Karpas-422 (cell line): Measurements from ENCODE around the gene NDUFB8. TPM values are rescaled to one million over a fixed set of nuclear protein-coding genes. Genes with fewer than 3 reads are reported as not detected.

Experiments
- DNase-seq: peaks from one replicate; pipeline ENCODE4 v3.0.0-alpha.2; 2015
- H2AFZ ChIP-seq: fragments of 200-600 bp; sonication (generic); 2 replicates; pipeline ENCODE4 v1.6.1; 2014; ENCODE audit warnings: antibody characterized with exemption, low read length, mixed read lengths
- H3K27ac ChIP-seq: fragments of 200-600 bp; sonication (generic); 2 replicates; pipeline ENCODE4 v1.5.1; 2014; ENCODE audit warnings: mild to moderate bottlenecking, low read length, moderate library complexity
- H3K27me3 ChIP-seq: fragments of 200-600 bp; sonication (generic); 2 replicates; pipeline ENCODE4 v1.6.1; 2014; ENCODE audit warnings: low read length, mixed read lengths
- H3K36me3 ChIP-seq: fragments of 200-600 bp; sonication (generic); 2 replicates; pipeline ENCODE4 v1.6.1; 2014; ENCODE audit warnings: low read length, mixed read lengths; ENCODE audit not compliant: insufficient read depth
- H3K4me1 ChIP-seq: fragments of 200-600 bp; sonication (generic); 2 replicates; pipeline ENCODE4 v1.6.1; 2014; ENCODE audit warnings: mild to moderate bottlenecking, low read length, mixed read lengths
- H3K4me2 ChIP-seq: fragments of 200-600 bp; sonication (generic); 2 replicates; pipeline ENCODE4 v1.6.1; 2014; ENCODE audit warnings: low read length, low read depth, mild to moderate bottlenecking; ENCODE audit not compliant: poor library complexity, severe bottlenecking
- H3K4me3 ChIP-seq: fragments of 200-600 bp; sonication (generic); 2 replicates; pipeline ENCODE4 v1.5.1; 2014; ENCODE audit warnings: mild to moderate bottlenecking, antibody characterized with exemption, low read length, mixed read lengths
- H3K79me2 ChIP-seq: fragments of 200-600 bp; sonication (generic); 2 replicates; pipeline ENCODE4 v1.6.1; 2014; ENCODE audit warnings: mild to moderate bottlenecking, low read length, mixed read lengths
- H3K9ac ChIP-seq: fragments of 200-600 bp; sonication (generic); 2 replicates; pipeline ENCODE4 v1.6.0; 2014; ENCODE audit warnings: low read length
- H3K9me2 ChIP-seq: fragments of 200-600 bp; sonication (generic), shearing (Covaris generic); replicated peaks from 2 replicates; pipeline ENCODE4 v1.6.0; 2014; ENCODE audit warnings: mild to moderate bottlenecking, low read length, moderate library complexity; ENCODE audit not compliant: insufficient read depth
- H3K9me3 ChIP-seq: fragments of 300-700, 200-600 bp; sonication (generic); 2 replicates; pipeline ENCODE4 v1.6.1; 2014; ENCODE audit warnings: low read length, mixed read lengths
- H4K20me1 ChIP-seq: fragments of 200-600 bp; sonication (generic); 2 replicates; pipeline ENCODE4 v1.6.1; 2014; ENCODE audit warnings: mild to moderate bottlenecking, antibody characterized with exemption, low read length, low read depth; ENCODE audit not compliant: insufficient read depth
- total RNA-seq: library from RNA; depleted of rRNA; stranded (reverse); fragments of >200 nt; shearing (Covaris generic); gene quantifications from 2 replicates; pipeline ENCODE4 v1.2.3, GENCODE V29; 2014; ENCODE audit warnings: low replicate concordance

The NDUFB8 gene
- total RNA-seq, 1 experiment from 2014 or later, result 267 TPM

- H3K79me2 ChIP-seq, result no peaks in the 10 kb centered on the region
- peaks cover 4% of the 10 kb centered on the region for H3K4me1 ChIP-seq
- H3K9me3 ChIP-seq, result no peaks in the 10 kb centered on the region
- DNase-seq, result no peak
- H4K20me1 ChIP-seq, result no peaks in the 10 kb centered on the region
- H3K9me2 ChIP-seq, result no peaks in the 10 kb centered on the region
- no peak overlapping the region for H2AFZ ChIP-seq
- peaks cover 7% of the 10 kb centered on the region; the same call in 1 of the 2 replicates for H3K36me3 ChIP-seq
- no peak overlapping the region for H3K4me2 ChIP-seq
- no peak overlapping the region for H3K4me3 ChIP-seq
- H3K9ac ChIP-seq, result no peak overlapping the region
- no peaks in the 10 kb centered on the region for H3K27me3 ChIP-seq
- no peak overlapping the region for H3K27ac ChIP-seq
These were observed 25.2 kb upstream of the NDUFB8 start for GRCh38 chr10:100554902-100555301.

- no peak overlapping the region for H3K9ac ChIP-seq
- peaks cover 4% of the 10 kb centered on the region for H3K4me1 ChIP-seq
- H3K79me2 ChIP-seq, result no peaks in the 10 kb centered on the region
- no peak overlapping the region for H3K4me3 ChIP-seq
- H3K9me2 ChIP-seq, result no peaks in the 10 kb centered on the region
- H3K27ac ChIP-seq, result no peak overlapping the region
- no peak overlapping the region for H2AFZ ChIP-seq
- peaks cover 7% of the 10 kb centered on the region; the same call in 1 of the 2 replicates for H3K36me3 ChIP-seq
- H3K4me2 ChIP-seq, result no peak overlapping the region
- H3K9me3 ChIP-seq, result no peaks in the 10 kb centered on the region
- no peak for DNase-seq
- no peaks in the 10 kb centered on the region for H3K27me3 ChIP-seq
- H4K20me1 ChIP-seq, result no peaks in the 10 kb centered on the region
These were observed 24.3 kb upstream of the NDUFB8 start for GRCh38 chr10:100553929-100554328.

- Histone ChIP-seq H3K36me3 (peaks cover 15% of the 10 kb centered on the region; the same call in 1 of the 2 replicates), H3K27ac (no peak overlapping the region), H3K4me3 (no peak overlapping the region), H3K79me2 (no peaks in the 10 kb centered on the region), H3K27me3 (no peaks in the 10 kb centered on the region), H3K9me3 (no peaks in the 10 kb centered on the region), H3K9ac (no peak overlapping the region), H3K4me1 (peaks cover 9% of the 10 kb centered on the region), H2AFZ (no peak overlapping the region), H4K20me1 (no peaks in the 10 kb centered on the region), H3K4me2 (no peak overlapping the region), H3K9me2 (no peaks in the 10 kb centered on the region)
- DNase-seq, result no peak
These were observed 22.1 kb upstream of the NDUFB8 start for GRCh38 chr10:100551738-100552137.

DNA sequence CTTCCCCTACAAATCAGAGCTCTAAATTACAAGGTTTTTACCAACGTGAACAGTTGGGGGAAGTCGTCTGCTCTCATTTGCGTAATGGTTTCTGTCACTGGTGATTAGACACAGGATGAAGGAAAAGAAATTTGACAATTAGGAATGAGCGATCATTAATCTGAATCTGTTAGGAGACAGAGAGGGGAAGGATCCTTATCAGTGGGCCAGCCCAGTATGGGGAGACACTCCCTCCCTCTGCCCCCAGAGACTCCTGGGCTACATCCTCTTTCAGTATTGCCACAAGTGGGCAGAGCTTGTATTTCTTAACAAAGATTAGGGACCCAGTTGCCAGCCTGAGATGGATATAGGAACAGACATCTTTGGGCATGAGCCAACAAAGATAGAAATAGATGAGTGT, 21.5 kb upstream of the NDUFB8 start:
- Histone ChIP-seq H3K36me3 (peaks cover 15% of the 10 kb centered on the region; the same call in 1 of the 2 replicates), H3K27ac (no peak overlapping the region), H3K79me2 (no peaks in the 10 kb centered on the region), H3K4me3 (no peak overlapping the region), H3K4me2 (no peak overlapping the region), H3K4me1 (peaks cover 9% of the 10 kb centered on the region), H3K9me2 (no peaks in the 10 kb centered on the region), H2AFZ (no peak overlapping the region), H3K27me3 (no peaks in the 10 kb centered on the region), H3K9ac (no peak overlapping the region), H3K9me3 (no peaks in the 10 kb centered on the region), H4K20me1 (no peaks in the 10 kb centered on the region)
- DNase-seq, result no peak

DNA sequence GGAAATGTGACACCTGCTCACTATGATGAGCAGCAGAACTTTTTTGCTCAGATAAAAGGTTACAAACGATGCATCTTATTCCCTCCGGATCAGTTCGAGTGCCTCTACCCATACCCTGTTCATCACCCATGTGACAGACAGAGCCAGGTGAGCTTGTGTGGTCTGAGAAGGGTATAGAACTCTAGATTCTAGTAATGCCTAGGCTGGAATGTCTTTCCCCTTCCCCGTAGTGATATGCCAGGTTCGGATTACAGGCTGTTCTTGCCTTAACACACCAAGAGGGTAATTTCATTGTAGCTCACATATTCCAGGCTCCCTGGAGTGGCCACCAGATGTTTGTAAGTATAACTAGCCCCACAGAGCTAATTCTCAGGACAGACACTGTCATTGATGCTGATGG, 15.3 kb upstream of the NDUFB8 start:
- no peaks in the 10 kb centered on the region for H4K20me1 ChIP-seq
- H3K9ac ChIP-seq, result no peak overlapping the region
- H3K4me2 ChIP-seq, result no peak overlapping the region
- peaks cover 15% of the 10 kb centered on the region for H3K79me2 ChIP-seq
- H3K4me3 ChIP-seq, result no peak overlapping the region
- peaks cover 5% of the 10 kb centered on the region for H3K4me1 ChIP-seq
- no peaks in the 10 kb centered on the region for H3K27me3 ChIP-seq
- no peak overlapping the region for H3K27ac ChIP-seq
- peaks cover 48% of the 10 kb centered on the region for H3K36me3 ChIP-seq
- H2AFZ ChIP-seq, result no peak overlapping the region
- no peak for DNase-seq
- no peaks in the 10 kb centered on the region for H3K9me2 ChIP-seq
- no peaks in the 10 kb centered on the region for H3K9me3 ChIP-seq

GRCh38 chr10:100537475-100537874, 7.8 kb upstream of the NDUFB8 start:
- no peaks in the 10 kb centered on the region for H3K9me2 ChIP-seq
- peaks cover 44% of the 10 kb centered on the region for H3K79me2 ChIP-seq
- peaks cover 30% of the 10 kb centered on the region; the same call in 1 of the 2 replicates for H3K36me3 ChIP-seq
- peak overlapping the region; percentile 97 for H3K4me2 ChIP-seq
- peak overlapping the region; percentile 93; the same call in 1 of the 2 replicates for H3K4me3 ChIP-seq
- H3K27me3 ChIP-seq, result no peaks in the 10 kb centered on the region
- no peak overlapping the region for H2AFZ ChIP-seq
- DNase-seq, result no peak
- H3K9me3 ChIP-seq, result no peaks in the 10 kb centered on the region
- peak overlapping the region; percentile 83; the same call in 1 of the 2 replicates for H3K9ac ChIP-seq
- peaks cover 11% of the 10 kb centered on the region; the same call in 1 of the 2 replicates for H4K20me1 ChIP-seq
- H3K27ac ChIP-seq, result no peak overlapping the region
- H3K4me1 ChIP-seq, result peaks cover 23% of the 10 kb centered on the region

DNA sequence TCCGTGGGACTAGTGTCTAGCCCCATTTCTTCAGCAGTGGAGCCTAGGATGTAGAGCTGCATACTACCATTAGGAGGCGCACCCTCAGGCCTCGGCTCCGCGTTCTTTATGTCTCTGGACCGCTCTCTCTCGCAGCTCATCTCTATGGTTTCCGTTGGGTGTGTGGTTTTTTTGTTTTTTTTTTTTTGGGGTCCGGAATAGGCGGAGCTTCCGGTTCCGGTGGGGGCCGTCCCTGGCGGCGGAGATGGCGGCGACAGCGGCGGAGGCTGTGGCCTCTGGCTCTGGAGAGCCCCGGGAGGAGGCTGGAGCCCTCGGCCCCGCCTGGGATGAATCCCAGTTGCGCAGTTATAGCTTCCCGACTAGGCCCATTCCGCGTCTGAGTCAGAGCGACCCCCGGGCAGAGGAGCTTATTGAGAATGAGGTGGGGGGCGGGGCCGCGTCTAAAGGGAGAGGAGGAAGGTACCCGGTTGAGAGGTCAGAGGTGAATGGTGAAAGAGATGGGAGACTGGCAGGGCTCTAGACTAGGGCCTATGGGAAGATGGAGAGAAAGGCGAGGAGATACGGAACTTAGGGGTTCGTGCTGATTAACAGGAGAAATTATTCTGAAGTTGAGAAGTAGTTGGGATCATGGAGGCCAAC, 6.2 kb upstream of the NDUFB8 start, which contains the start of gene HIF1AN:
TSS of gene HIF1AN (plus strand) at position 229 of the 639 bp plus-strand sequence. CDS start at position 245, 16 bp downstream.
- peak; percentile 99 for DNase-seq
- H3K4me3 ChIP-seq, result peak within 1 kb of the TSS; percentile 93
- peaks cover 19% of the 10 kb centered on the region; the same call in 1 of the 2 replicates for H3K36me3 ChIP-seq
- peak within 1 kb of the TSS; percentile 83 for H3K9ac ChIP-seq
- peaks cover 11% of the 10 kb centered on the region; the same call in 1 of the 2 replicates for H4K20me1 ChIP-seq
- peak within 1 kb of the TSS; percentile 97 for H3K4me2 ChIP-seq
- H2AFZ ChIP-seq, result peak within 1 kb of the TSS; percentile 93
- H3K79me2 ChIP-seq, result peaks cover 39% of the 10 kb centered on the region
- no peaks in the 10 kb centered on the region for H3K27me3 ChIP-seq
- H3K9me3 ChIP-seq, result no peaks in the 10 kb centered on the region
- no peaks in the 10 kb centered on the region for H3K9me2 ChIP-seq
- H3K27ac ChIP-seq, result no peak within 1 kb of the TSS
- peaks cover 23% of the 10 kb centered on the region for H3K4me1 ChIP-seq

DNA sequence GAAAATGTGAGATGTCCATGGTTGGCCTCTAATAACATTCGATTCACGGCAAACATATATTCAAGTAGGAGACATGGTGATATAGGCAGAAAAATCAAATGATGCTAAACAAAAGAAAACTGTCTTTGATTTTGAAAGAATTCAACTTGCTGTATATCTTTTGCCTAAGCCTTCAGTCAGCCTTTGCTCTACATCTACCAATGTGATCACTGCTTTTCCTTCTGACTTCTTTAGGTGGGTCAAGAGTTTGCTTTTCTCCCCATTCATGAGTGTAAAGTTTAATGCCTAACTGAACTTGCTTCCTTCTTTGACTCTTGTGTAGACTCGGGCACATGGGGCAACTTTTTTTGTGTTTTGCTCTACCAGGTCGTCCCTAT, 5.7 kb upstream of the NDUFB8 start:
- peaks cover 11% of the 10 kb centered on the region; the same call in 1 of the 2 replicates for H4K20me1 ChIP-seq
- no peak for DNase-seq
- H3K9me3 ChIP-seq, result no peaks in the 10 kb centered on the region
- H3K4me3 ChIP-seq, result peak overlapping the region; percentile 93
- H3K4me2 ChIP-seq, result peak overlapping the region; percentile 97
- peak overlapping the region; percentile 50; the same call in 1 of the 2 replicates for H3K9ac ChIP-seq
- H3K27me3 ChIP-seq, result no peaks in the 10 kb centered on the region
- peaks cover 14% of the 10 kb centered on the region; the same call in 1 of the 2 replicates for H3K36me3 ChIP-seq
- peak overlapping the region; percentile 93 for H2AFZ ChIP-seq
- no peaks in the 10 kb centered on the region for H3K9me2 ChIP-seq
- peaks cover 36% of the 10 kb centered on the region for H3K79me2 ChIP-seq
- H3K27ac ChIP-seq, result no peak overlapping the region
- H3K4me1 ChIP-seq, result peaks cover 25% of the 10 kb centered on the region
